H1 (cell line): Measurements from ENCODE around the gene GADL1. TPM values are rescaled to one million over a fixed set of nuclear protein-coding genes. Genes with fewer than 3 reads are reported as not detected.

Source experiments
- CTCF ChIA-PET: fragments of 300-600 bp; sonication (Branson Sonifier 250); formaldehyde crosslinking; loops from one replicate; lab custom pipeline; 2021; ENCODE audit not compliant: partially characterized antibody; lab: Charles Lee
- POLR2A ChIA-PET: fragments of 300-600 bp; sonication (Branson Sonifier 250); formaldehyde crosslinking; loops from one replicate; lab custom pipeline; 2021; ENCODE audit warnings: inconsistent platforms; ENCODE audit not compliant: partially characterized antibody; lab: Charles Lee
- DNase-seq, 2 experiments: peaks; one replicate each; pipeline versions ENCODE4 v3.0.0 to v3.0.0-alpha.2; 2010 to 2022; ENCODE audit warnings: low spot score in 2 of 2, low read depth in 1 of 2, mixed read lengths in 1 of 2
- FAIRE-seq: peaks from 2 replicates; lab custom pipeline; 2011; peaks lifted over from hg19 to GRCh38; lab: Jason Lieb, UNC
- H2AFZ ChIP-seq: 2 replicates; pipeline ENCODE4 v1.8.1; 2012; ENCODE audit warnings: low read length, inconsistent platforms
- H2AK5ac ChIP-seq: 2 replicates; pipeline ENCODE4 v1.6.1; 2013; ENCODE audit warnings: low read depth, low read length
- H2BK120ac ChIP-seq: replicated peaks from 2 replicates; pipeline ENCODE3; 2013; ENCODE audit warnings: low read depth, low read length, inconsistent platforms
- H2BK12ac ChIP-seq: 2 replicates; pipeline ENCODE4 v1.6.1; 2013; ENCODE audit warnings: low read depth, low read length
- H2BK15ac ChIP-seq: 2 replicates; pipeline ENCODE4 v1.6.1; 2013; ENCODE audit warnings: low read length
- H2BK20ac ChIP-seq: 2 replicates; pipeline ENCODE4 v1.6.1; 2013; ENCODE audit warnings: low read length
- H2BK5ac ChIP-seq: 2 replicates; pipeline ENCODE4 v1.6.1; 2013; ENCODE audit warnings: low read depth, low read length
- H3K14ac ChIP-seq: 2 replicates; pipeline ENCODE4 v1.6.1; 2013; ENCODE audit warnings: inconsistent platforms; ENCODE audit not compliant: insufficient read length
- H3K18ac ChIP-seq: 2 replicates; pipeline ENCODE4 v1.6.1; 2013; ENCODE audit warnings: low read length; ENCODE audit errors: extremely low read depth
- H3K23ac ChIP-seq: 2 replicates; pipeline ENCODE4 v1.6.1; 2013; ENCODE audit warnings: inconsistent platforms; ENCODE audit not compliant: insufficient read length
- H3K23me2 ChIP-seq: 2 replicates; pipeline ENCODE4 v1.6.1; 2013; ENCODE audit warnings: low read depth, low read length
- H3K27ac ChIP-seq: 2 replicates; pipeline ENCODE4 v1.6.1; 2011; ENCODE audit warnings: low read depth, low read length, inconsistent platforms
- H3K27me3 ChIP-seq, 4 experiments: replicated peaks in 1 of 4; 1 replicate in 1 of 4; 2 replicates in 3 of 4; pipeline versions ENCODE4 v1.6.1 to v1.8.1; 2011 to 2013; ENCODE audit warnings: low read length in 3 of 4, mild to moderate bottlenecking in 3 of 4, inconsistent platforms in 2 of 4, mixed read lengths in 2 of 4, moderate library complexity in 1 of 4; ENCODE audit not compliant: control insufficient read depth in 3 of 4, insufficient read depth in 3 of 4; ENCODE audit errors: extremely low read depth in 1 of 4
- H3K36me3 ChIP-seq, 4 experiments: 2 replicates each; pipeline versions ENCODE4 v1.6.1 to v1.8.1; 2011 to 2013; ENCODE audit warnings: mild to moderate bottlenecking in 4 of 4, low read length in 3 of 4, moderate library complexity in 2 of 4, control low read depth in 1 of 4, inconsistent platforms in 1 of 4; ENCODE audit not compliant: insufficient read depth in 4 of 4, control insufficient read depth in 2 of 4
- H3K4ac ChIP-seq: replicated peaks from 2 replicates; pipeline ENCODE3; 2013; ENCODE audit warnings: low read length, low read depth, mixed read lengths, inconsistent platforms; ENCODE audit not compliant: insufficient read length
- H3K4me1 ChIP-seq, 4 experiments: replicated peaks in 1 of 4; 1 replicate in 1 of 4; 2 replicates in 3 of 4; pipeline versions ENCODE4 v1.6.1 to v1.8.1; 2011 to 2013; ENCODE audit warnings: low read length in 3 of 4, inconsistent platforms in 2 of 4, mixed read lengths in 1 of 4; ENCODE audit not compliant: insufficient read depth in 4 of 4, control insufficient read depth in 3 of 4
- H3K4me2 ChIP-seq, 2 experiments: 2 replicates each; pipeline versions ENCODE4 v1.6.1 to v1.8.1; 2011 to 2013; ENCODE audit warnings: low read depth in 2 of 2, low read length in 2 of 2, control low read depth in 1 of 2, inconsistent platforms in 1 of 2, mild to moderate bottlenecking in 1 of 2; ENCODE audit not compliant: insufficient read depth in 1 of 2
- H3K4me3 ChIP-seq, 4 experiments: fragments of 200-600, 300-600 bp in 1 of 4; sonication (generic), shearing (Covaris generic), sonication (Bioruptor Twin) in 1 of 4; 2 replicates each; pipeline versions ENCODE4 v1.5.1 to v1.8.1; 2011 to 2016; ENCODE audit warnings: low read length in 4 of 4, low read depth in 3 of 4, control low read depth in 2 of 4, inconsistent platforms in 2 of 4, mild to moderate bottlenecking in 2 of 4, mixed read lengths in 1 of 4, moderate library complexity in 1 of 4; ENCODE audit not compliant: insufficient read depth in 2 of 4; ENCODE audit errors: extremely low read depth in 1 of 4
- H3K56ac ChIP-seq: replicated peaks from 2 replicates; pipeline ENCODE3; 2013; ENCODE audit warnings: low read depth, mild to moderate bottlenecking, mixed read lengths, low read length, inconsistent platforms; ENCODE audit not compliant: insufficient read length
- H3K79me1 ChIP-seq: 2 replicates; pipeline ENCODE4 v1.6.1; 2013; ENCODE audit warnings: low read depth, low read length, control low read depth
- H3K79me2 ChIP-seq, 2 experiments: 2 replicates each; pipeline versions ENCODE4 v1.6.1 to v1.8.1; 2012 to 2013; ENCODE audit warnings: low read length in 2 of 2, mild to moderate bottlenecking in 2 of 2, inconsistent platforms in 1 of 2; ENCODE audit not compliant: insufficient read depth in 2 of 2, control insufficient read depth in 1 of 2
- H3K9ac ChIP-seq, 4 experiments: replicated peaks in 1 of 4; 1 replicate in 1 of 4; 2 replicates in 3 of 4; pipeline versions ENCODE4 v1.6.1 to v1.8.1; 2011 to 2013; ENCODE audit warnings: low read depth in 3 of 4, low read length in 3 of 4, control low read depth in 2 of 4, mild to moderate bottlenecking in 2 of 4, moderate library complexity in 2 of 4, inconsistent platforms in 1 of 4; ENCODE audit errors: extremely low read depth in 1 of 4
- H3K9me3 ChIP-seq, 2 experiments: 2 replicates each; pipeline versions ENCODE4 v1.6.1 to v1.8.1; 2012 to 2013; ENCODE audit warnings: mild to moderate bottlenecking in 2 of 2, moderate library complexity in 2 of 2, control low read depth in 1 of 2, inconsistent platforms in 1 of 2, low read depth in 1 of 2, low read length in 1 of 2, mixed read lengths in 1 of 2; ENCODE audit not compliant: insufficient read depth in 2 of 2
- H4K20me1 ChIP-seq, 2 experiments: replicated peaks in 1 of 2; 2 replicates each; pipeline versions ENCODE3 to v1.8.1; 2011 to 2013; ENCODE audit warnings: inconsistent platforms in 2 of 2, low read length in 2 of 2, mild to moderate bottlenecking in 1 of 2; ENCODE audit not compliant: insufficient read depth in 2 of 2, control insufficient read depth in 1 of 2
- H4K5ac ChIP-seq: 2 replicates; pipeline ENCODE4 v1.6.1; 2013; ENCODE audit warnings: low read length, low read depth, mixed read lengths, inconsistent platforms; ENCODE audit not compliant: insufficient read length
- H4K8ac ChIP-seq: 2 replicates; pipeline ENCODE4 v1.8.0; 2013; ENCODE audit warnings: mild to moderate bottlenecking, moderate library complexity, low read length, inconsistent platforms; ENCODE audit not compliant: insufficient read depth; ENCODE audit errors: extremely low read depth
- H4K91ac ChIP-seq: replicated peaks from 2 replicates; pipeline ENCODE3; 2013; ENCODE audit warnings: low read length, mixed read lengths, inconsistent platforms; ENCODE audit not compliant: insufficient read length
- CBX8 ChIP-seq: fragments of 300-800, 300-1000 bp; sonication (generic); IDR thresholded peaks from 2 replicates; pipeline ENCODE4 v1.7.1; 2016; ENCODE audit warnings: low read depth, low read length, borderline replicate concordance
- CHD1 ChIP-seq: IDR thresholded peaks from 2 replicates; pipeline ENCODE4 v1.6.1; 2012; ENCODE audit warnings: low read depth, low read length, improper control_type of control experiment
- GTF2F1 ChIP-seq: IDR thresholded peaks from 2 replicates; pipeline ENCODE4 v1.6.1; 2012; ENCODE audit warnings: low read depth, low read length, improper control_type of control experiment, borderline replicate concordance
- NANOG ChIP-seq: IDR thresholded peaks from 2 replicates; pipeline ENCODE4 v1.6.1; 2011; ENCODE audit warnings: low read length, low read depth, mild to moderate bottlenecking, inconsistent platforms; ENCODE audit not compliant: insufficient read depth, poor library complexity, severe bottlenecking
- RXRA ChIP-seq: IDR thresholded peaks from 2 replicates; pipeline ENCODE4 v1.6.1; 2011; ENCODE audit warnings: low read depth, mild to moderate bottlenecking, low read length, moderate library complexity; ENCODE audit not compliant: insufficient read depth
- TAF1 ChIP-seq: IDR thresholded peaks from 2 replicates; pipeline ENCODE4 v1.6.1; 2011; ENCODE audit warnings: mild to moderate bottlenecking, low read depth, low read length
- TAF7 ChIP-seq: optimal IDR thresholded peaks from 2 replicates; pipeline ENCODE3; 2011; ENCODE audit warnings: low read depth, mild to moderate bottlenecking, inconsistent platforms, low read length, moderate library complexity, borderline replicate concordance
- ZNF274 ChIP-seq: IDR thresholded peaks from 2 replicates; pipeline ENCODE4 v1.7.0; 2012; ENCODE audit warnings: low read length, borderline replicate concordance; ENCODE audit errors: extremely low read depth
- WGBS, 2 experiments: shearing (Covaris generic) in 1 of 2; methylation state at CpG; one replicate each; pipeline versions ENCODE4 v1.1.6 to v1.1.7; 2013 to 2015; ENCODE audit warnings: low lambda C conversion rate in 2 of 2, mixed read lengths in 2 of 2, inconsistent platforms in 1 of 2, low coverage in 1 of 2, missing lambda C conversion rate in 1 of 2; ENCODE audit not compliant: insufficient replicate concordance in 2 of 2, insufficient coverage in 1 of 2, insufficient read length in 1 of 2; ENCODE audit errors: extremely low coverage in 1 of 2, missing lambda C conversion rate in 1 of 2; 5-methylcytosine and 5-hydroxymethylcytosine counted together
- polyA plus RNA-seq, 7 experiments: library from polyadenylated mRNA; depleted of rRNA in 3 of 7; stranded (reverse) in 5 of 7; unstranded in 2 of 7; fragments of >200 nt in 5 of 7; fragments of 200-250 nt in 2 of 7; gene quantifications; 1 replicate in 5 of 7; 2 replicates in 1 of 7; 4 replicates in 1 of 7; pipeline versions ENCODE4 v1.2.1 to v1.2.3, GENCODE V29; 2011 to 2013; ENCODE audit warnings: missing spikeins in 2 of 7, mixed read lengths in 2 of 7
- total RNA-seq: library from RNA; stranded (reverse); fragmentation: NEBNext Ultra II Directional; extraction: Animal tissue kit (Norgen Biotek cat#: 25700); gene quantifications from 2 replicates; pipeline ENCODE4 v1.2.1, GENCODE V29; 2021

Gene GADL1
- total and polyA plus RNA-seq, 2 of the 8 experiments (the other 6 are each of a cell fraction or from before 2014, with no cell fraction given) = 0.03 to 0.30 TPM

DNA sequence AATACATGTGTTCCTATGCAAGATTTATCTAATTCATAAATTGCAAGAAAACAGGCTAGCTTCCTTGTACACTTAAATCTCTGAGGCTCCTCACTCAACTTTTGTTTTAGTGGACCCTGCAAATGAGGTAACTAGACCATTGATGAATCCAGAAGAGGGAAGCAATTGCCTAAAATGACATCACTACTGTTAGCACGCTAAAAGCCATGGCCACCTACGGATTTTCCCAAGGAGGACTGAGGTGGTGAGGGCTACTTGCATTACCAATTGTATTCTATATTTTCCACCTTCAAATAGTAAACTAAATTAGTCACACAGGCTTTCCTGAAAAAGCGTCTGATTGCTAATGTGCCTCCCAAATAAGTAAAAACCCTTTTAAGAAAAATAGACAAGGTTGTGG lies 140.7 kb downstream of the GADL1 start:
- H3K27ac ChIP-seq = no peak overlapping the region
- no peak overlapping the region for H3K4me3 ChIP-seq
- no peak overlapping the region for H3K18ac ChIP-seq
- no peak overlapping the region for H3K9ac ChIP-seq
- no peak overlapping the region for H2AK5ac ChIP-seq
- ChIA-PET CTCF (interaction anchor here (1.5 to 7.9 kb wide), 2 partner anchors 16 to 618 kb away, joined by 6 to 52 read pairs; no protein-coding TSS in a partner anchor), POLR2A (no interaction called here)
- 84% methylated on average over 3 of the region's 3 CpGs; no CpG with 5 or more reads in 1 of the 2 experiments for WGBS, 2 experiments
- no peak overlapping the region for H2AFZ ChIP-seq
- H3K79me1 ChIP-seq = no peaks in the 10 kb centered on the region
- H3K27me3 ChIP-seq = no peaks in the 10 kb centered on the region
- no peak overlapping the region for H2BK12ac ChIP-seq
- no peaks in the 10 kb centered on the region for H4K20me1 ChIP-seq
- no peak overlapping the region for H2BK20ac ChIP-seq
- H3K4me2 ChIP-seq = no peak overlapping the region
- H2BK5ac ChIP-seq = no peak overlapping the region
- FAIRE-seq (no peak), DNase-seq (no peak)
- H4K8ac ChIP-seq = no peak overlapping the region
- no peak overlapping the region for H3K4ac ChIP-seq
- no peak overlapping the region for H4K91ac ChIP-seq
- no peak overlapping the region for H4K5ac ChIP-seq
- TF ChIP-seq GTF2F1 (no peak), TAF7 (no peak), CHD1 (no peak), RXRA (no peak), NANOG (no peak), ZNF274 (no peak), CBX8 (no peak), TAF1 (no peak)
- H2BK120ac ChIP-seq = no peak overlapping the region
- H3K36me3 ChIP-seq = no peaks in the 10 kb centered on the region
- no peak overlapping the region for H3K56ac ChIP-seq
- H3K23ac ChIP-seq = no peak overlapping the region
- H3K23me2 ChIP-seq = no peaks in the 10 kb centered on the region
- no peaks in the 10 kb centered on the region for H3K9me3 ChIP-seq
- no peaks in the 10 kb centered on the region for H3K79me2 ChIP-seq
- peaks cover 0 to 15% (median 1%) of the 10 kb centered on the region in 4 experiments; a peak in 2 of 7 replicates for H3K4me1 ChIP-seq
- no peak overlapping the region for H2BK15ac ChIP-seq
- H3K14ac ChIP-seq = no peak overlapping the region
